ENCODE measurements around the gene GPSM1.

DNA sequence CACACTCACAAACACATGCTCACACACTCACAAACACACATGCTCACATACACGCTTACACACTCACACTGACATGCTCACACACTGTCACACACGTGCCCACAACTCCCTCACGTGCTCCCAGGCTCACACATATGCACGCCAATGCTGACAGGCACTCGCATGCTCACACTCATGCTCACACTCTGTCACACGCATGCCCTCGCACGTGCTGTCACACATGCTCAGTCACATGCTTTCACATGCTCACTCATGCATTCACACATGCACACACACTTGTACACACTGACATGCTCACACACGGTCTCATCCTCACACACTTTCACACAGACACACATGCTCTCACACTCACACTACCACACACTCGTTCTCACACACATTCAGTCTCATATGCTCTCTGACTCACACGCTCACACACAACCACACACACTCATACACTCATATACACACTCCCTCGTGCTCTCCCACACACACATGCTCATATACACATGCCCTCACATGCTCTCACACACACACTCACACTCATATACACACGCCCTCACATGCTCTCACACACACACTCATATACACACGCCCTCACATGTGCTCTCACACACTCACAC lies 33.8 kb upstream of the GPSM1 start:
- TF ChIP-seq, protein P1, sequence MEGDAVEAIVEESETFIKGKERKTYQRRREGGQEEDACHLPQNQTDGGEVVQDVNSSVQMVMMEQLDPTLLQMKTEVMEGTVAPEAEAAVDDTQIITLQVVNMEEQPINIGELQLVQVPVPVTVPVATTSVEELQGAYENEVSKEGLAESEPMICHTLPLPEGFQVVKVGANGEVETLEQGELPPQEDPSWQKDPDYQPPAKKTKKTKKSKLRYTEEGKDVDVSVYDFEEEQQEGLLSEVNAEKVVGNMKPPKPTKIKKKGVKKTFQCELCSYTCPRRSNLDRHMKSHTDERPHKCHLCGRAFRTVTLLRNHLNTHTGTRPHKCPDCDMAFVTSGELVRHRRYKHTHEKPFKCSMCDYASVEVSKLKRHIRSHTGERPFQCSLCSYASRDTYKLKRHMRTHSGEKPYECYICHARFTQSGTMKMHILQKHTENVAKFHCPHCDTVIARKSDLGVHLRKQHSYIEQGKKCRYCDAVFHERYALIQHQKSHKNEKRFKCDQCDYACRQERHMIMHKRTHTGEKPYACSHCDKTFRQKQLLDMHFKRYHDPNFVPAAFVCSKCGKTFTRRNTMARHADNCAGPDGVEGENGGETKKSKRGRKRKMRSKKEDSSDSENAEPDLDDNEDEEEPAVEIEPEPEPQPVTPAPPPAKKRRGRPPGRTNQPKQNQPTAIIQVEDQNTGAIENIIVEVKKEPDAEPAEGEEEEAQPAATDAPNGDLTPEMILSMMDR (IDR thresholded peaks at IDR 0.05 in 4 of 5, conservative IDR thresholded peaks at IDR 0.05 in 1 of 5), result no peak
- TF ChIP-seq POLR2A (IDR thresholded peaks at IDR 0.05), result no peak
